AG04450 (cell line): ENCODE results near the gene CCDC30. TPM values are rescaled to one million over a fixed set of nuclear protein-coding genes. Genes with fewer than 3 reads are reported as not detected.
"Not testable (repeated sequence)": the region's sequence is repeated elsewhere in the genome, so short reads cannot be mapped to it uniquely, and the experiment has no call there.

Experiments
- CTCF ChIA-PET: fragments of 300-600, 350-600 bp; formaldehyde crosslinking; extraction: SDS; loops from one replicate; lab custom pipeline; 2022; ENCODE audit warnings: antibody characterized with exemption, inconsistent platforms; lab: Charles Lee
- POLR2A ChIA-PET: fragments of 350-600 bp; formaldehyde crosslinking; extraction: SDS; loops from one replicate; lab custom pipeline; 2021; ENCODE audit warnings: antibody characterized with exemption, inconsistent platforms; lab: Yijun Ruan, JAX
- DNase-seq: peaks from one replicate; pipeline ENCODE4 v3.0.0-alpha.2; 2011; ENCODE audit warnings: low read depth, low spot score
- H3K27ac ChIP-seq: one replicate; pipeline ENCODE4 v1.5.1; 2012; ENCODE audit warnings: low read depth, low read length, control low read depth
- H3K27me3 ChIP-seq: one replicate; pipeline ENCODE4 v1.6.0; 2012; ENCODE audit warnings: low read length; ENCODE audit not compliant: control insufficient read depth, insufficient read depth
- H3K4me3 ChIP-seq: 2 replicates; pipeline ENCODE4 v1.5.1; 2011; ENCODE audit warnings: mild to moderate bottlenecking, low read depth, low read length, control low read depth
- H3K9me3 ChIP-seq: 2 replicates; pipeline ENCODE4 v1.5.1; 2012; ENCODE audit warnings: low read length; ENCODE audit not compliant: control insufficient read depth, insufficient read depth
- CTCF ChIP-seq: IDR thresholded peaks from 2 replicates; pipeline ENCODE4 v1.5.1; 2011; ENCODE audit warnings: low read depth, low read length, control low read depth, inconsistent platforms
- polyA plus RNA-seq: library from polyadenylated mRNA; depleted of rRNA; stranded (reverse); fragments of >200 nt; gene quantifications from 2 replicates; pipeline ENCODE4 v1.2.3, GENCODE V29; 2011

Gene CCDC30
- polyA plus RNA-seq, 1 experiment: 0.61 TPM

GRCh38 chr1:42511581-42512155 lies 48.6 kb downstream of the CCDC30 start:
- CTCF ChIA-PET, DNase-seq: not testable (repeated sequence)

GRCh38 chr1:42518908-42519307 lies 55.8 kb downstream of the CCDC30 start:
- ChIA-PET POLR2A (no interaction called here), CTCF (no interaction called here)
- H3K27ac ChIP-seq: no peak overlapping the region
- H3K4me3 ChIP-seq: no peak overlapping the region
- H3K9me3 ChIP-seq: no peaks in the 10 kb centered on the region
- no peak for DNase-seq
- TF ChIP-seq CTCF: no peak
- H3K27me3 ChIP-seq: no peaks in the 10 kb centered on the region

More at GRCh38 chr1:42511581-42512155, 48.6 kb downstream of the CCDC30 start:
- H3K27me3 ChIP-seq, H3K27ac ChIP-seq, H3K9me3 ChIP-seq, H3K4me3 ChIP-seq, POLR2A ChIA-PET: not testable (repeated sequence)
- TF ChIP-seq CTCF: 0 out of 2 replicates have a peak, but pooled peaks have one; percentile 3

GRCh38 chr1:42523171-42523570 lies 60.1 kb downstream of the CCDC30 start:
- DNase-seq: no peak
- Histone ChIP-seq H3K27ac (no peak overlapping the region), H3K27me3 (no peaks in the 10 kb centered on the region), H3K9me3 (no peaks in the 10 kb centered on the region), H3K4me3 (no peak overlapping the region)
- no peak for TF ChIP-seq CTCF
- ChIA-PET CTCF (no interaction called here), POLR2A (no interaction called here)

- no peak for DNase-seq
- H3K27me3 ChIP-seq: no peaks in the 10 kb centered on the region
- no peaks in the 10 kb centered on the region for H3K9me3 ChIP-seq
- no peak for TF ChIP-seq CTCF
- no peak overlapping the region for H3K4me3 ChIP-seq
- CTCF ChIA-PET: no interaction called here
- no peak overlapping the region for H3K27ac ChIP-seq
- POLR2A ChIA-PET: interaction anchor here (0.7 kb wide), 1 partner anchor 1180 kb away, joined by 3 read pairs; no protein-coding TSS in a partner anchor
Observed at GRCh38 chr1:42524330-42524729, 61.2 kb downstream of the CCDC30 start.

GRCh38 chr1:42529724-42530181 lies 66.7 kb downstream of the CCDC30 start:
- no peak overlapping the region for H3K4me3 ChIP-seq
- TF ChIP-seq CTCF: no peak
- no peak for DNase-seq
- POLR2A ChIA-PET: no interaction called here
- peaks cover 2% of the 10 kb centered on the region; the same call in 1 of the 2 replicates for H3K9me3 ChIP-seq
- no peaks in the 10 kb centered on the region for H3K27me3 ChIP-seq
- no peak overlapping the region for H3K27ac ChIP-seq
- CTCF ChIA-PET: no interaction called here
